Measurements from ENCODE around the gene COX7B2. TPM values are rescaled to one million over a fixed set of nuclear protein-coding genes. Genes with fewer than 3 reads are reported as not detected.

Gene COX7B2
- total RNA-seq, 1 donor from 2014 or later: not detected

DNA sequence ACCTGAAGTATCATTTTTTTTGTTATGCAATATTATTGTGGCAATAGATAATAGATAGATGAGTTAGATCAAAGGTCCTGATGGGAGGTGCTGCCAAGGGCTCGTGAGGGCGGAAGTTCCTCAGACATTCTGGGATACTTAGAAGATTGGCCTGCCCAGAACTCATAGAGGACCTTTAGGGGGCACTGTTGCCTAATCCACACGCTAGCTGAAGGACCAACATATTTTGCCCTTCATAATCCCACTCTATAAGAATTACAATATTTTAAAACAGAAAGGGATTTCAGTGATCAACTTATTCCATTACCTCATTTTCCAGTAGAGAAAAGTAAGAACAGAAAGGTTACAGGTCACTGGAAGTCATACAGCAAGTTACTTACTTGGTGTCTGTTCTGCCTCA, 22.9 kb upstream of the COX7B2 start:
- no peaks in the 10 kb centered on the region for H3K27me3 Mint-ChIP-seq (ENCODE audit: insufficient read depth, low read depth)
- Histone ChIP-seq H3K4me3 (no peak overlapping the region), H3K27ac (no peak overlapping the region), H3K9ac (no peak overlapping the region), H3K4me1 (no peaks in the 10 kb centered on the region), H3K4me2 (no peak overlapping the region), H3K9me3 (ENCODE audit: low read depth) (no peaks in the 10 kb centered on the region), H3F3A (ENCODE audit: low read depth) (no peaks in the 10 kb centered on the region), H3K27me3 (peaks cover 28% of the 10 kb centered on the region), H3K79me2 (ENCODE audit: low read depth) (no peaks in the 10 kb centered on the region), H2AFZ (replicated peaks) (no peak overlapping the region), H4K20me1 (ENCODE audit: low read depth) (no peaks in the 10 kb centered on the region), H3K36me3 (no peaks in the 10 kb centered on the region)
- no peak overlapping the region for H3K27ac Mint-ChIP-seq
- H3K9me3 Mint-ChIP-seq: no peaks in the 10 kb centered on the region
- TF ChIP-seq CTCF (IDR thresholded peaks at IDR 0.05) (peak; percentile 71), EZH2 (IDR thresholded peaks at IDR 0.05) (no peak), EZH2phosphoT487 (IDR thresholded peaks at IDR 0.05) (no peak)
- H3K4me1 Mint-ChIP-seq: no peaks in the 10 kb centered on the region
- no peak overlapping the region for H3K4me3 Mint-ChIP-seq
- DNase-seq (ENCODE audit: low spot score): peak; percentile 58
- no peaks in the 10 kb centered on the region for H3K36me3 Mint-ChIP-seq

DNA sequence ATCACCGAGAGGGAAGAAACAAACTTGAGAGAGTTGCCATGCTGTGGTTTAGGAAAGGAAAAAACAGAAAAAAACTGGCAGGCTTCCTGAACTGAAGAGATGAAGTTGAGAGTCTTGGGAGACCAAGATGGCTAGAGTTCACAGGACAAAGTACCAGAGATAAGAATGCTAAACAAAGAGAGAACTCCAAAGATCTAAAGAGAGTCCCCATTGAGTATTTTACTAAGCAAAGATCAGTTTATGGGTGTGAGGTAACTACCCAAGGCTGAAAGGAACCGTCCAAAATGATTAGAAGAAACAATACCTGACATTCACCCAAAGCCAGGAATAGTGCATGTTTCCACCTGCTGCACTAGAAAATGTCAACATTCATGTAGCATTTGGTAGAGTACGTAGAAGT, 21.8 kb upstream of the COX7B2 start:
- Histone ChIP-seq H3F3A (ENCODE audit: low read depth) (no peaks in the 10 kb centered on the region), H3K36me3 (no peaks in the 10 kb centered on the region), H3K27me3 (peaks cover 38% of the 10 kb centered on the region), H3K9me3 (ENCODE audit: low read depth) (no peaks in the 10 kb centered on the region), H3K79me2 (ENCODE audit: low read depth) (no peaks in the 10 kb centered on the region), H3K4me2 (no peak overlapping the region), H3K27ac (no peak overlapping the region), H2AFZ (replicated peaks) (no peak overlapping the region), H4K20me1 (ENCODE audit: low read depth) (no peaks in the 10 kb centered on the region), H3K4me1 (no peaks in the 10 kb centered on the region), H3K4me3 (no peak overlapping the region), H3K9ac (no peak overlapping the region)
- Mint-ChIP-seq H3K4me3 (no peak overlapping the region), H3K27ac (no peak overlapping the region), H3K9me3 (no peaks in the 10 kb centered on the region), H3K36me3 (no peaks in the 10 kb centered on the region), H3K4me1 (no peaks in the 10 kb centered on the region), H3K27me3 (ENCODE audit: insufficient read depth, low read depth) (peaks cover 2% of the 10 kb centered on the region)
- TF ChIP-seq EZH2 (IDR thresholded peaks at IDR 0.05): no peak
- no peak for TF ChIP-seq EZH2phosphoT487 (IDR thresholded peaks at IDR 0.05)
- TF ChIP-seq CTCF (IDR thresholded peaks at IDR 0.05): no peak
- no peak for DNase-seq (ENCODE audit: low spot score)

- Mint-ChIP-seq H3K4me1 (no peaks in the 10 kb centered on the region), H3K27ac (no peak overlapping the region), H3K9me3 (no peaks in the 10 kb centered on the region), H3K27me3 (ENCODE audit: insufficient read depth, low read depth) (peaks cover 2% of the 10 kb centered on the region), H3K36me3 (no peaks in the 10 kb centered on the region), H3K4me3 (no peak overlapping the region)
- H3F3A ChIP-seq (ENCODE audit: low read depth): no peaks in the 10 kb centered on the region
- no peak overlapping the region for H3K4me3 ChIP-seq
- no peak overlapping the region for H3K9ac ChIP-seq
- H2AFZ ChIP-seq (replicated peaks): no peak overlapping the region
- H3K27me3 ChIP-seq: peaks cover 40% of the 10 kb centered on the region
- H3K4me1 ChIP-seq: no peaks in the 10 kb centered on the region
- H3K27ac ChIP-seq: no peak overlapping the region
- no peaks in the 10 kb centered on the region for H3K36me3 ChIP-seq
- H4K20me1 ChIP-seq (ENCODE audit: low read depth): no peaks in the 10 kb centered on the region
- DNase-seq (ENCODE audit: low spot score): no peak
- H3K4me2 ChIP-seq: no peak overlapping the region
- no peak for TF ChIP-seq CTCF (IDR thresholded peaks at IDR 0.05)
- no peak for TF ChIP-seq EZH2phosphoT487 (IDR thresholded peaks at IDR 0.05)
- TF ChIP-seq EZH2 (IDR thresholded peaks at IDR 0.05): no peak
- H3K79me2 ChIP-seq (ENCODE audit: low read depth): no peaks in the 10 kb centered on the region
- H3K9me3 ChIP-seq (ENCODE audit: low read depth): no peaks in the 10 kb centered on the region
Observed at GRCh38 chr4:46927201-46927600, 18.2 kb upstream of the COX7B2 start.
